ENCODE results near the gene FSTL3. TPM values are rescaled to one million over a fixed set of nuclear protein-coding genes. Genes with fewer than 3 reads are reported as not detected.
A peak's percentile ranks its signal among the peaks of the same experiment; 100 is the strongest.

Gene FSTL3
- total and polyA plus RNA-seq, 2 of the 8 experiments (the other 6 are each of a cell fraction or from before 2014, with no cell fraction given): 8.1 to 11.8 TPM

DNA sequence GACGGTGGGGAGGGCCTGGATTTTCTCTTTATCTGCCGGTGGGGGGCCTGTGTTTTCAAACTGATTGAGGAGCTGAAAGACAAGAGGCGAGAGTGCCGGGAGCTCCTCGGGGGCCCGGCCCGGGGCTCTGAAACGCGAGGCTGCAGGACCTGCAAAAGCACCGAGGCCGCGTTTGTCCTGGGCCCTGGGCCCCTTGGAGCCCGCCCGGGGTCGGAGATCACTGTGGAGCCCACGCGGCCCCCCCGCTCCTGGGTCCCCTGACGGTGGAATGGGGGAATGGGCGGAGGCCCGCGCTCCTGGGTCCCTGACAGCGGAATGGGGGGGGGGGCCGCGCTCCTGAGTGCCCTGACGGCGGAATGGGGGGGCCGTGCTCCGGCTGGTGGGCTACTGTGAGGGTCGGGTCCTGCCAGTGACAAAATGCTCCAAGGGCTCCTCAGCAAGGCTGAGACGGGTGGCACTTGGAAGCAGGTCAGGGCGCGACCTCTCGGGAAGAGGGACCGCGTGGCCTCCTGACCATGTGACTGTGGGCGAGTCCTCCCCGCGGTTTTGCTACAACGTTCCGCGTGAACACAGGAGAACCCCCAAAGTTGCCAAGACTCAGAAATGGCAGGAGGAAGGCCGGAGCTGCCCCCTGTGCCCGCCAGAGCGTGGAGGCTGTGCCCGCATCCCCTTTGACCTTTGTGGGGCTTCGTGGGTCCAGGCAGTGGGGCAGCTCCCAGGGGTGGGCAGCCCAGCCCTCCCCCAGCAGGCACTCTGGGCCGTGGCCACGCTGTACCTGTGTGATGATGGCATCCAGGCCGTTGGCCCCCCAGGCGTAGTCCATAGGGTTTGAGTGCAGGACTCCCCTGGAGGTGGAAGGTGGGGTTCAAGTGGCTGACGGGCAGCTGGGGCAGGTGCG lies 27.0 kb upstream of the FSTL3 start:
- Histone ChIP-seq H3K4me3 (ENCODE audit: extremely low read depth in 1 of 4, insufficient read depth in 2 of 4, low read depth in 3 of 4, low read length in 4 of 4) (no peak overlapping the region), H3K18ac (ENCODE audit: extremely low read depth, low read length) (no peak overlapping the region), H4K91ac (replicated peaks; ENCODE audit: insufficient read length, low read length) (no peak overlapping the region), H3K9ac (replicated peaks in 1 of 4; ENCODE audit: extremely low read depth in 1 of 4, low read depth in 3 of 4, low read length in 3 of 4) (no peak overlapping the region), H3K79me2 (ENCODE audit: control insufficient read depth in 1 of 2, insufficient read depth in 2 of 2, low read length in 2 of 2) (peaks cover 0 to 22% of the 10 kb centered on the region in 2 experiments; a peak in 3 of 4 replicates), H2AFZ (ENCODE audit: low read length) (no peak overlapping the region), H2AK5ac (ENCODE audit: low read depth, low read length) (no peak overlapping the region), H3K23me2 (ENCODE audit: low read depth, low read length) (no peaks in the 10 kb centered on the region), H4K8ac (ENCODE audit: extremely low read depth, insufficient read depth, low read length) (peak overlapping the region; percentile 25; the same call in 1 of the 2 replicates), H3K79me1 (ENCODE audit: low read depth, low read length) (peaks cover 6% of the 10 kb centered on the region; the same call in 1 of the 2 replicates), H2BK20ac (ENCODE audit: low read length) (no peak overlapping the region), H3K56ac (replicated peaks; ENCODE audit: insufficient read length, low read depth, low read length) (no peak overlapping the region), H4K5ac (ENCODE audit: insufficient read length, low read depth, low read length) (no peak overlapping the region), H3K4ac (replicated peaks; ENCODE audit: insufficient read length, low read depth, low read length) (no peak overlapping the region), H2BK15ac (ENCODE audit: low read length) (no peak overlapping the region), H2BK120ac (replicated peaks; ENCODE audit: low read depth, low read length) (no peak overlapping the region), H3K27ac (ENCODE audit: low read depth, low read length) (no peak overlapping the region), H4K20me1 (replicated peaks in 1 of 2; ENCODE audit: control insufficient read depth in 1 of 2, insufficient read depth in 2 of 2, low read length in 2 of 2) (peaks cover 21 to 27% of the 10 kb centered on the region in 2 experiments), H3K4me1 (replicated peaks in 1 of 4; ENCODE audit: control insufficient read depth in 3 of 4, insufficient read depth in 4 of 4, low read length in 3 of 4) (no peaks in the 10 kb centered on the region), H3K4me2 (ENCODE audit: insufficient read depth in 1 of 2, low read depth in 2 of 2, low read length in 2 of 2) (no peak overlapping the region), H3K9me3 (ENCODE audit: insufficient read depth in 2 of 2, low read depth in 1 of 2, low read length in 1 of 2) (no peaks in the 10 kb centered on the region), H3K36me3 (ENCODE audit: control insufficient read depth in 2 of 4, insufficient read depth in 4 of 4, low read length in 3 of 4) (peaks cover 2 to 70% (median 20%) of the 10 kb centered on the region in 4 experiments; a peak in 6 of 8 replicates), H3K23ac (ENCODE audit: insufficient read length) (no peak overlapping the region), H2BK12ac (ENCODE audit: low read depth, low read length) (no peak overlapping the region), H2BK5ac (ENCODE audit: low read depth, low read length) (no peak overlapping the region), H3K27me3 (replicated peaks in 1 of 4; ENCODE audit: control insufficient read depth in 3 of 4, extremely low read depth in 1 of 4, insufficient read depth in 3 of 4, low read length in 3 of 4) (no peaks in the 10 kb centered on the region), H3K14ac (ENCODE audit: insufficient read length) (no peak overlapping the region)
- POLR2A ChIA-PET (ENCODE audit: partially characterized antibody): interaction anchor here (0.5 to 2.3 kb wide), 4 partner anchors 7 to 17 kb away, joined by 3 to 9 read pairs (median 3); partner anchors contain the start of gene RNF126
- DNase-seq (ENCODE audit: low read depth in 1 of 2, low spot score in 2 of 2) (no peak), FAIRE-seq (no peak)
- 90% methylated on average over 18 of the region's 53 CpGs; no CpG with 5 or more reads in 1 of the 2 experiments for WGBS, 2 experiments (ENCODE audit: extremely low coverage in 1 of 2, insufficient coverage in 1 of 2, insufficient read length in 1 of 2, insufficient replicate concordance in 2 of 2, low coverage in 1 of 2, low lambda C conversion rate in 2 of 2, missing lambda C conversion rate in 1 of 2)
- CTCF ChIA-PET (ENCODE audit: partially characterized antibody): interaction anchor here (1.8 kb wide), 1 partner anchor 14 kb away, joined by 4 read pairs; no protein-coding TSS in a partner anchor
- no peak for TF ChIP-seq HDAC6 (IDR thresholded peaks at IDR 0.05; ENCODE audit: low read depth, low read length)
- no peak for TF ChIP-seq CHD2 (IDR thresholded peaks at IDR 0.05; ENCODE audit: low read length)
- no peak for TF ChIP-seq BCL11A (IDR thresholded peaks at IDR 0.05; ENCODE audit: low read depth in 2 of 2, low read length in 2 of 2)
- TF ChIP-seq SP4 (IDR thresholded peaks at IDR 0.05; ENCODE audit: low read length): no peak
- no peak for TF ChIP-seq FOSL1 (IDR thresholded peaks at IDR 0.05; ENCODE audit: insufficient read depth, low read depth, low read length)
- TF ChIP-seq EZH2 (IDR thresholded peaks at IDR 0.05; ENCODE audit: low read depth, low read length, severe bottlenecking): no peak
- TF ChIP-seq, protein P1, sequence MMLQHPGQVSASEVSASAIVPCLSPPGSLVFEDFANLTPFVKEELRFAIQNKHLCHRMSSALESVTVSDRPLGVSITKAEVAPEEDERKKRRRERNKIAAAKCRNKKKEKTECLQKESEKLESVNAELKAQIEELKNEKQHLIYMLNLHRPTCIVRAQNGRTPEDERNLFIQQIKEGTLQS (IDR thresholded peaks at IDR 0.05; ENCODE audit: insufficient read depth, low read depth, low read length): no peak
